ENCODE results near the gene ZSCAN10.
A peak's percentile ranks its signal among the peaks of the same experiment; 100 is the strongest.

ZSCAN10 gene

DNA sequence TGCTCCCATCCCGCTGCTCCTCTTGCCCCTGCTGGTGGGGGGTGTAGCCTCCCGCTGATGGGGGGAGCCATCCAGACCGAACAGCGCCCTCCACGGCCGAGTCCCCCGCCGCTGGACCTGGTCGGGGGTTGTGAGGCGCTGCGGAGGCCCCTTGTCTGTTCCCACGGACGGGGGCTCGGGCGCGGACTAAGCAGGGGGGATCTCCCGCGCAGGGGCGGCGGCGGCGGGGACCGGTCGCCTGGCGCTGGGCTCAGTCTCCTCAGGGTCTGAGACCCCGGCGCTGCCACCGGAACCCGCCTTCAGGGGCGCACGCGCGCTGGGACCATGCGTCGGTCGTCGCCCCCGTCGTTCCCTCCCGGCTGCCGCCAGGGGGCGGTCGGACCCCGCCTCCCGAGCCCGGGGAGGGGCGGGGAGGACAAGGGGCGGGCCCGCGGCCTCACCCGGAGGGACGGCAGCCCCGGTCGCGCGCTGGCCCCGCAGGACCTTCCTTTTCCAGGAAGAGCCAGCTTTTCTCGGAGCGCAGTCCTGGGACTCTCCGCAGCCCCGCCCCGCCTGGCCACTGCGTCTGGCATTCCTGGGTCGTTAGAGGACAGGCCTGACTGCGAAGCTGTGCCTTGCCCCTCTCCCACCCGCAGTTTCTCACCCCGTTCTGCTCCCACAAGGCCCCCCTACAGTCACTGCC, 39.9 kb downstream of the ZSCAN10 start:
- Histone ChIP-seq H3K4me3 (ENCODE audit: low read depth, low read length) (peak overlapping the region; percentile 88), H3K18ac (ENCODE audit: low read length) (peak overlapping the region; percentile 98), H3K4me2 (ENCODE audit: low read length) (peak overlapping the region; percentile 87), H2BK12ac (ENCODE audit: low read length) (peak overlapping the region; percentile 74), H3K4me1 (ENCODE audit: control insufficient read depth in 1 of 2, insufficient read depth in 2 of 2, low read length in 2 of 2) (peaks cover 10 to 11% of the 10 kb centered on the region in 2 experiments), H3K36me3 (ENCODE audit: control insufficient read depth in 1 of 2, insufficient read depth in 2 of 2, low read length in 2 of 2) (peaks cover 2 to 4% of the 10 kb centered on the region in 2 experiments), H3K23ac (ENCODE audit: low read length) (no peak overlapping the region), H2AK5ac (ENCODE audit: low read length) (peak overlapping the region; percentile 57), H3K9me3 (ENCODE audit: insufficient read depth, low read depth, low read length) (no peaks in the 10 kb centered on the region), H3K9ac (ENCODE audit: low read length) (peak overlapping the region; percentile 80), H4K12ac (ENCODE audit: low read depth, low read length) (peak overlapping the region; percentile 99), H2AFZ (ENCODE audit: insufficient read depth, low read length, poor library complexity) (peak overlapping the region; percentile 95), H3K27ac (ENCODE audit: low read depth, low read length) (peak overlapping the region; percentile 46), H3K4ac (ENCODE audit: low read depth, low read length) (peak overlapping the region; percentile 80), H3K27me3 (ENCODE audit: insufficient read depth, low read length) (no peaks in the 10 kb centered on the region), H3K79me1 (ENCODE audit: low read length) (peaks cover 10% of the 10 kb centered on the region), H3K79me2 (ENCODE audit: control insufficient read depth, insufficient read depth, low read length, poor library complexity) (peaks cover 5% of the 10 kb centered on the region), H4K91ac (ENCODE audit: low read depth, low read length) (peak overlapping the region; percentile 97), H2BK120ac (ENCODE audit: insufficient read depth, low read length, poor library complexity) (peak overlapping the region; percentile 95), H4K8ac (ENCODE audit: low read depth, low read length) (peak overlapping the region; percentile 100), H3K14ac (ENCODE audit: low read length) (peak overlapping the region; percentile 99), H2BK5ac (ENCODE audit: low read depth, low read length, poor library complexity) (peak overlapping the region; percentile 54)
- WGBS (ENCODE audit: extremely low coverage, insufficient coverage, insufficient read length), result no CpG with 5 or more reads among the region's 67 CpGs
- DNase-seq, result peak; percentile 93 to 96

DNA sequence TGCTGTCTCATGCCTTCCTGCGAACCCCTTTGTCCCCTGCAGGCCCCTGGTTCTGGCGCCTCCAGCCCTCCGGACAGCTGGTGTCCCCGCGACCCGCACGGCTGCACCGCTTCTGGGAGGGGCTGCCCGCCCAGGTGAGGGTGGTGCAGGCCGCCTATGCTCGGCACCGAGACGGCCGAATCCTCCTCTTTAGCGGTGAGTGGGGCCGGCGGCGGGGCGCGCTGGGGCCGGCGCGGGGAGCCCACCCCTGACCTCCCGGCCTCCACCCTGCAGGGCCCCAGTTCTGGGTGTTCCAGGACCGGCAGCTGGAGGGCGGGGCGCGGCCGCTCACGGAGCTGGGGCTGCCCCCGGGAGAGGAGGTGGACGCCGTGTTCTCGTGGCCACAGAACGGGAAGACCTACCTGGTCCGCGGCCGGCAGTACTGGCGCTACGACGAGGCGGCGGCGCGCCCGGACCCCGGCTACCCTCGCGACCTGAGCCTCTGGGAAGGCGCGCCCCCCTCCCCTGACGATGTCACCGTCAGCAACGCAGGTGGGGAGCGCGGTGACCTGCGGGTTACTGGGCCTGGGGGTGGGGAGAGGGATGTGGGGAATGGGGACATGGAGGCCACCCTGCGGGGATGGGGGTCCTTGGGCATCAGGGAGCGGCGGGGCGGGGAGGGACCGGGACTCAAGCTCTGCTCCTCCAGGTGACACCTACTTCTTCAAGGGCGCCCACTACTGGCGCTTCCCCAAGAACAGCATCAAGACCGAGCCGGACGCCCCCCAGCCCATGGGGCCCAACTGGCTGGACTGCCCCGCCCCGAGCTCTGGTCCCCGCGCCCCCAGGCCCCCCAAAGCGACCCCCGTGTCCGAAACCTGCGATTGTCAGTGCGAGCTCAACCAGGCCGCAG, 40.7 kb downstream of the ZSCAN10 start:
- H3K27me3 ChIP-seq (ENCODE audit: insufficient read depth, low read length), result no peaks in the 10 kb centered on the region
- DNase-seq, result peak in 1 of 2 donors; percentile 27
- H2AK5ac ChIP-seq (ENCODE audit: low read length), result no peak overlapping the region
- no peak overlapping the region for H3K27ac ChIP-seq (ENCODE audit: low read depth, low read length)
- H3K4ac ChIP-seq (ENCODE audit: low read depth, low read length), result peak overlapping the region; percentile 80
- no peak overlapping the region for H2BK5ac ChIP-seq (ENCODE audit: low read depth, low read length, poor library complexity)
- H3K4me2 ChIP-seq (ENCODE audit: low read length), result peak overlapping the region; percentile 87
- H3K23ac ChIP-seq (ENCODE audit: low read length), result no peak overlapping the region
- no CpG with 5 or more reads among the region's 77 CpGs for WGBS (ENCODE audit: extremely low coverage, insufficient coverage, insufficient read length)
- peak overlapping the region; percentile 97 for H4K91ac ChIP-seq (ENCODE audit: low read depth, low read length)
- peak overlapping the region; percentile 99 for H4K12ac ChIP-seq (ENCODE audit: low read depth, low read length)
- H2BK12ac ChIP-seq (ENCODE audit: low read length), result no peak overlapping the region
- H2AFZ ChIP-seq (ENCODE audit: insufficient read depth, low read length, poor library complexity), result peak overlapping the region; percentile 95
- H3K79me2 ChIP-seq (ENCODE audit: control insufficient read depth, insufficient read depth, low read length, poor library complexity), result peaks cover 5% of the 10 kb centered on the region
- H3K9ac ChIP-seq (ENCODE audit: low read length), result peak overlapping the region; percentile 80
- peaks cover 10% of the 10 kb centered on the region for H3K79me1 ChIP-seq (ENCODE audit: low read length)
- H3K9me3 ChIP-seq (ENCODE audit: insufficient read depth, low read depth, low read length), result no peaks in the 10 kb centered on the region
- H2BK120ac ChIP-seq (ENCODE audit: insufficient read depth, low read length, poor library complexity), result peak overlapping the region; percentile 95
- peak overlapping the region; percentile 99 for H3K14ac ChIP-seq (ENCODE audit: low read length)
- H3K18ac ChIP-seq (ENCODE audit: low read length), result peak overlapping the region; percentile 98
- peaks cover 10 to 11% of the 10 kb centered on the region in 2 experiments for H3K4me1 ChIP-seq (ENCODE audit: control insufficient read depth in 1 of 2, insufficient read depth in 2 of 2, low read length in 2 of 2)
- peaks cover 2 to 7% of the 10 kb centered on the region in 2 experiments for H3K36me3 ChIP-seq (ENCODE audit: control insufficient read depth in 1 of 2, insufficient read depth in 2 of 2, low read length in 2 of 2)
- H3K4me3 ChIP-seq (ENCODE audit: low read depth, low read length), result peak overlapping the region; percentile 88
- peak overlapping the region; percentile 100 for H4K8ac ChIP-seq (ENCODE audit: low read depth, low read length)

DNA sequence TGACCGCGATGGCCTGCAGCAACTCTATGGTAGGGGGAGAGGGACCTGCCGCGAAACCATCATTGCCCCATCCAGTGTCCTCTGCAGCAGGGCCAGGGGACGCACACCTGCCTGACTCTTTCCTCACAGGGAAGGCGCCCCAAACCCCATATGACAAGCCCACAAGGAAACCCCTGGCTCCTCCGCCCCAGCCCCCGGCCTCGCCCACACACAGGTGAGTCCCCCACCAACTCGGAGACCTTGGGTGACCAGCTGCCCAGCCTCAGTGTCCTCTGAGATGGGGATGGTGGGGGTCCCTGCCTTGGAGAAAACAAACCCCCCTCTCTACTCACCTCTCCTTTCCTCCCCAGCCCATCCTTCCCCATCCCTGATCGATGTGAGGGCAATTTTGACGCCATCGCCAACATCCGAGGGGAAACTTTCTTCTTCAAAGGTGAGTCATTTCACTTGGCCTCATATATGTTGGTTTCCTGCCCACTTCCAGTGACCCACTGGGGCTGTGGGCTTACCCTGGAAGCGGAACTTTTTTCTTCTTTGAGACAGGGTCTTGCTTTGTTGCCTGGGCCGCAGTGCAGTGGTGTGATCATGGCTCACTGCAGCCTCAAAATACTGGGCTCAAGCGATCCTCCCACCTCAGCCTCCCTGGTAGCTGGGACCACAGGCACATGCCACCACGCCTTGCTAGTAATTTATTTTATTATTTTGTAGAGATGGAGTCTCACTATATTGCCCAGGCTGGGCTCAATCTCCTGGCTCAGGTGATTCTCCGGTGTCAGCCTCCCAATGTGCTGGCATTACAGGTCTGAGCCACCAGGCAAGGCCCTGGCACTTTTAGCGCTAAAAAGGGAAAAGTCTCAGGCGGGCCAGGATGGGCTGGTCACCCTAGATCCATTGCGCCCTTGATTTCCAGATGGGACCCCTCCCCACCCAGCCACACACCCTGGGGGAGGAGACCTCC, 41.6 kb downstream of the ZSCAN10 start:
- no peak overlapping the region for H4K91ac ChIP-seq (ENCODE audit: low read depth, low read length)
- H3K4me1 ChIP-seq (ENCODE audit: control insufficient read depth in 1 of 2, insufficient read depth in 2 of 2, low read length in 2 of 2), result peaks cover 10 to 11% of the 10 kb centered on the region in 2 experiments
- no peak for DNase-seq
- no peak overlapping the region for H3K14ac ChIP-seq (ENCODE audit: low read length)
- no peak overlapping the region for H4K12ac ChIP-seq (ENCODE audit: low read depth, low read length)
- no peaks in the 10 kb centered on the region for H3K9me3 ChIP-seq (ENCODE audit: insufficient read depth, low read depth, low read length)
- no peak overlapping the region for H3K9ac ChIP-seq (ENCODE audit: low read length)
- peak overlapping the region; percentile 87 for H3K4me2 ChIP-seq (ENCODE audit: low read length)
- H3K4me3 ChIP-seq (ENCODE audit: low read depth, low read length), result no peak overlapping the region
- H3K4ac ChIP-seq (ENCODE audit: low read depth, low read length), result no peak overlapping the region
- H3K36me3 ChIP-seq (ENCODE audit: control insufficient read depth in 1 of 2, insufficient read depth in 2 of 2, low read length in 2 of 2), result peaks cover 2 to 7% of the 10 kb centered on the region in 2 experiments
- no peak overlapping the region for H3K27ac ChIP-seq (ENCODE audit: low read depth, low read length)
- H2BK12ac ChIP-seq (ENCODE audit: low read length), result no peak overlapping the region
- no CpG with 5 or more reads among the region's 22 CpGs for WGBS (ENCODE audit: extremely low coverage, insufficient coverage, insufficient read length)
- peaks cover 10% of the 10 kb centered on the region for H3K79me1 ChIP-seq (ENCODE audit: low read length)
- H2AK5ac ChIP-seq (ENCODE audit: low read length), result no peak overlapping the region
- H3K27me3 ChIP-seq (ENCODE audit: insufficient read depth, low read length), result no peaks in the 10 kb centered on the region
- H2BK5ac ChIP-seq (ENCODE audit: low read depth, low read length, poor library complexity), result no peak overlapping the region
- H3K18ac ChIP-seq (ENCODE audit: low read length), result no peak overlapping the region
- no peak overlapping the region for H3K23ac ChIP-seq (ENCODE audit: low read length)
- H3K79me2 ChIP-seq (ENCODE audit: control insufficient read depth, insufficient read depth, low read length, poor library complexity), result peaks cover 5% of the 10 kb centered on the region
- no peak overlapping the region for H2BK120ac ChIP-seq (ENCODE audit: insufficient read depth, low read length, poor library complexity)
- no peak overlapping the region for H4K8ac ChIP-seq (ENCODE audit: low read depth, low read length)
- H2AFZ ChIP-seq (ENCODE audit: insufficient read depth, low read length, poor library complexity), result no peak overlapping the region

All from trophoblast cell (in vitro differentiated cells and primary cell).